ENCODE measurements around the gene SULT4A1.

DNA sequence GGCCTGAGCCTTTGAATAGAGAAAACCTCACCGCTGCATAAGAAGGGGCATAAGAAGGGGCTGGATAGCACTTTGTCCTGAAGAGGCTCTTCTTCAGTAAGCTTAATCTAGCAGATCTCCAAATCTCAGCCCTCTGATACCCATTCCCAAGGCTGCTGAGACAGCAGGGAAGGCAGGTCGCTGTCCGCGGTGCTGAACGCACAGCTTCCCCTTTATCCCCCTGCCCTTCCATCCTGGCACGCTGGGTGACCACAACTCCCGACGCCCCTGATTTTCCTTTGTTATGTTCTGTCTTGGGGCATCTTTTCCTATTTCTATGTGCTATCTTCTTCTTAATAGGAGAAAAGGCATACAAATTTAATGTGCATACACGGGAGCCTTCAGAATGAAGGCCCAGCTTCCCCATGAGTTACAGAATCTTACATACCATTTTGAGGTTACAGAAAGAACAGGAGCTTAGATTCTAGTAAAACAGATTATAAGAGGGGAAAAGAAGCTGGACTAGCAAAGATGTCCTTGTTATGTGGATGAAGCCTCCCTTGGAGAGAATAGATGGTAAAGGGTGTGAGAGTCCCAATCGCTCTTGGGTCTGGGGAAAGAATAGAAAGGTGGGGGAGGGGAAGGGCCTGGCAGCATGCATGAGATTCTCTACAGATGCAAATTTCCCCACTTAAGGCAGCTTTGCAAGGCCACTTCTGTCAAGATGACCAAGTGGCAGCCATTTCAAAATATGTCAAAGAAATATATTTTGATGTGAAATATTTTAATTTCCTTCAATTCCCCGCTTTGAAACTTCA, 5.7 kb upstream of the SULT4A1 start:
- TF ChIP-seq, protein P1, sequence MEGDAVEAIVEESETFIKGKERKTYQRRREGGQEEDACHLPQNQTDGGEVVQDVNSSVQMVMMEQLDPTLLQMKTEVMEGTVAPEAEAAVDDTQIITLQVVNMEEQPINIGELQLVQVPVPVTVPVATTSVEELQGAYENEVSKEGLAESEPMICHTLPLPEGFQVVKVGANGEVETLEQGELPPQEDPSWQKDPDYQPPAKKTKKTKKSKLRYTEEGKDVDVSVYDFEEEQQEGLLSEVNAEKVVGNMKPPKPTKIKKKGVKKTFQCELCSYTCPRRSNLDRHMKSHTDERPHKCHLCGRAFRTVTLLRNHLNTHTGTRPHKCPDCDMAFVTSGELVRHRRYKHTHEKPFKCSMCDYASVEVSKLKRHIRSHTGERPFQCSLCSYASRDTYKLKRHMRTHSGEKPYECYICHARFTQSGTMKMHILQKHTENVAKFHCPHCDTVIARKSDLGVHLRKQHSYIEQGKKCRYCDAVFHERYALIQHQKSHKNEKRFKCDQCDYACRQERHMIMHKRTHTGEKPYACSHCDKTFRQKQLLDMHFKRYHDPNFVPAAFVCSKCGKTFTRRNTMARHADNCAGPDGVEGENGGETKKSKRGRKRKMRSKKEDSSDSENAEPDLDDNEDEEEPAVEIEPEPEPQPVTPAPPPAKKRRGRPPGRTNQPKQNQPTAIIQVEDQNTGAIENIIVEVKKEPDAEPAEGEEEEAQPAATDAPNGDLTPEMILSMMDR (IDR thresholded peaks at IDR 0.05), result no peak
- no peak for TF ChIP-seq EZH2 (IDR thresholded peaks at IDR 0.05; ENCODE audit: borderline replicate concordance, insufficient read depth, low read depth, low read length, poor library complexity, severe bottlenecking)

All from B cell (primary cell).